AG20443 (cell line): ENCODE measurements around the gene MOV10L1.
"Not testable (repeated sequence)": the region's sequence is repeated elsewhere in the genome, so short reads cannot be mapped to it uniquely, and the experiment has no call there.

Source experiments
- DNase-seq: peaks from one replicate; pipeline ENCODE4 v3.0.0; 2012; ENCODE audit warnings: low spot score, mixed read lengths

Gene MOV10L1

GRCh38 chr22:50138988-50139387, 49.2 kb downstream of the MOV10L1 start:
- no peak for DNase-seq

GRCh38 chr22:50139843-50140415, 50.1 kb downstream of the MOV10L1 start:
- no peak for DNase-seq

GRCh38 chr22:50140615-50141014, 50.8 kb downstream of the MOV10L1 start:
- no peak for DNase-seq

- DNase-seq: no peak
Measured at GRCh38 chr22:50141462-50141861, 51.7 kb downstream of the MOV10L1 start.

- DNase-seq: no peak
Measured at GRCh38 chr22:50141891-50142363, 52.1 kb downstream of the MOV10L1 start.

- DNase-seq: no peak
Measured at GRCh38 chr22:50143096-50143495, 53.3 kb downstream of the MOV10L1 start.

GRCh38 chr22:50144005-50144614, 54.3 kb downstream of the MOV10L1 start:
- DNase-seq: no peak

GRCh38 chr22:50145721-50146438, 56.1 kb downstream of the MOV10L1 start:
- no peak for DNase-seq

GRCh38 chr22:50146439-50147238, 56.8 kb downstream of the MOV10L1 start:
- DNase-seq: peak; percentile 90

- DNase-seq: not testable (repeated sequence)
Measured at GRCh38 chr22:50147258-50148165, 57.7 kb downstream of the MOV10L1 start.

- no peak for DNase-seq
Measured at GRCh38 chr22:50148166-50148500, 58.3 kb downstream of the MOV10L1 start.

- DNase-seq: peak; percentile 64
Measured at GRCh38 chr22:50148991-50149721, 59.4 kb downstream of the MOV10L1 start.

GRCh38 chr22:50150161-50151129, 60.6 kb downstream of the MOV10L1 start:
- DNase-seq: no peak

GRCh38 chr22:50151571-50152537, 62.0 kb downstream of the MOV10L1 start:
- no peak for DNase-seq

- peak; percentile 11 for DNase-seq
Measured at GRCh38 chr22:50153056-50153755, 63.4 kb downstream of the MOV10L1 start.

- no peak for DNase-seq
Measured at GRCh38 chr22:50153756-50154140, 63.9 kb downstream of the MOV10L1 start.

- no peak for DNase-seq
Measured at GRCh38 chr22:50157709-50158375, 68.0 kb downstream of the MOV10L1 start.
